Loucy (cell line): ENCODE data around the gene GATA5.

Source experiments
- EZH2phosphoT487 ChIP-seq: fragments of 200-600 bp; IDR thresholded peaks from 2 replicates; pipeline ENCODE4 v1.6.1; 2018; ENCODE audit warnings: antibody characterized with exemption, mild to moderate bottlenecking, moderate library complexity, borderline replicate concordance
- TF ChIP-seq, protein P1 (sequence below): fragments of 200-600 bp; sonication (generic); conservative IDR thresholded peaks from 2 replicates; pipeline ENCODE4 v1.5.1; 2014; ENCODE audit warnings: mild to moderate bottlenecking, antibody characterized with exemption, low read length

DNA sequence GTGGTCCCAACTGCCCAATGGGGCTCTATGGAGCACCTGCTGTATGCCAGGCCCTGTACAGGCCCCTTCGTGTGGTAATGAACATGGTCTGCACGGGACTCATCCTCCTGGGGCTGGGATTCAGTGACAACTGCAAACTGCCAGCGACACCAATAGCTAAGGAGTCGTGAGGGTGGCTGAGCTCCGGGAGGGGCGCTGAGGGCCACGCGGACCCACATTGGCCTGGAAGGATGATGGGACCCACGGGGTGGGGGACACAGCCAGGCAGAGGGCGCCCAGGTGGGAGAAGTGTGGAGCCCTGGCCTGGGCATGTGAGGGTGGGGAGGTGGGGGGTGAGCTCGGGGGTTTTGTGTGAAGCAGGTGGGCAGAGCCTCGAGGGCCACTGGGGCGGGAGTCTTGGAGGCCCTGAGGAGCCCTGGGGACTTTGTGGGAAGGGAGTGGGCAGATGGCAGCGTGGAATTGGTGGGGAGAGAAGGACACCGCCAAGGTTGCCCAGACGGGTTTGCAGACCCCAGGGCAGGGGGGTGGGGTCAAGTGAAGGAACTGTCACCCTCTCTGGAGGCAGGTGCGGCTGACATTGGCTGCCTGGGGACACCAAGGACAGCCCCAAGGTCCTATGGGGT lies 22.5 kb downstream of the GATA5 start:
- TF ChIP-seq, protein P1, sequence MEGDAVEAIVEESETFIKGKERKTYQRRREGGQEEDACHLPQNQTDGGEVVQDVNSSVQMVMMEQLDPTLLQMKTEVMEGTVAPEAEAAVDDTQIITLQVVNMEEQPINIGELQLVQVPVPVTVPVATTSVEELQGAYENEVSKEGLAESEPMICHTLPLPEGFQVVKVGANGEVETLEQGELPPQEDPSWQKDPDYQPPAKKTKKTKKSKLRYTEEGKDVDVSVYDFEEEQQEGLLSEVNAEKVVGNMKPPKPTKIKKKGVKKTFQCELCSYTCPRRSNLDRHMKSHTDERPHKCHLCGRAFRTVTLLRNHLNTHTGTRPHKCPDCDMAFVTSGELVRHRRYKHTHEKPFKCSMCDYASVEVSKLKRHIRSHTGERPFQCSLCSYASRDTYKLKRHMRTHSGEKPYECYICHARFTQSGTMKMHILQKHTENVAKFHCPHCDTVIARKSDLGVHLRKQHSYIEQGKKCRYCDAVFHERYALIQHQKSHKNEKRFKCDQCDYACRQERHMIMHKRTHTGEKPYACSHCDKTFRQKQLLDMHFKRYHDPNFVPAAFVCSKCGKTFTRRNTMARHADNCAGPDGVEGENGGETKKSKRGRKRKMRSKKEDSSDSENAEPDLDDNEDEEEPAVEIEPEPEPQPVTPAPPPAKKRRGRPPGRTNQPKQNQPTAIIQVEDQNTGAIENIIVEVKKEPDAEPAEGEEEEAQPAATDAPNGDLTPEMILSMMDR: no peak
- no peak for TF ChIP-seq EZH2phosphoT487
